GM23338 (cell line): ENCODE results near the gene LIN7A.

Experiments used
- CREB1 ChIP-seq: fragments of 250-450 bp; sonication (Bioruptor Pico); IDR thresholded peaks from 2 replicates; pipeline ENCODE4 v1.5.0; 2020; ENCODE audit warnings: low read depth, mild to moderate bottlenecking, moderate library complexity
- ETS1 ChIP-seq: IDR thresholded peaks from 2 replicates; pipeline ENCODE4 v1.6.1; 2016; ENCODE audit warnings: antibody characterized with exemption
- EZH2 ChIP-seq: fragments of 200-600 bp; sonication (generic); IDR thresholded peaks from one replicate; pipeline ENCODE4 v1.8.0; 2017; ENCODE audit warnings: antibody characterized with exemption, mild to moderate bottlenecking, low read depth; ENCODE audit not compliant: unreplicated experiment
- EZH2phosphoT487 ChIP-seq: fragments of 200-600 bp; sonication (generic); IDR thresholded peaks from one replicate; pipeline ENCODE4 v1.8.1; 2018; ENCODE audit warnings: antibody characterized with exemption; ENCODE audit not compliant: unreplicated experiment
- JUNB ChIP-seq: IDR thresholded peaks from one replicate; pipeline ENCODE4 v1.6.1; 2016; ENCODE audit warnings: antibody characterized with exemption; ENCODE audit not compliant: unreplicated experiment
- NANOG ChIP-seq: IDR thresholded peaks from 2 replicates; pipeline ENCODE4 v1.6.1; 2016; ENCODE audit warnings: antibody characterized with exemption, borderline replicate concordance
- POLR2AphosphoS5 ChIP-seq: IDR thresholded peaks from 2 replicates; pipeline ENCODE4 v1.6.1; 2016; ENCODE audit warnings: antibody characterized with exemption, low read depth
- REST ChIP-seq: IDR thresholded peaks from one replicate; pipeline ENCODE4 v1.6.1; 2018; ENCODE audit warnings: antibody characterized with exemption; ENCODE audit not compliant: unreplicated experiment
- STAT1 ChIP-seq: IDR thresholded peaks from one replicate; pipeline ENCODE4 v1.6.1; 2016; ENCODE audit warnings: antibody characterized with exemption; ENCODE audit not compliant: unreplicated experiment
- TF ChIP-seq, protein P1 (sequence below), 2 experiments: fragments of 200-600 bp in 1 of 2; sonication (generic) in 1 of 2; conservative IDR thresholded peaks; 2 replicates each; pipeline versions ENCODE4 v1.5.1 to v1.6.1; 2016 to 2017; ENCODE audit warnings: antibody characterized with exemption in 2 of 2, low read depth in 2 of 2, mild to moderate bottlenecking in 2 of 2, moderate library complexity in 1 of 2

- TF ChIP-seq EZH2 (no peak), CREB1 (CRISPR knock-in tag) (no peak), POLR2AphosphoS5 (no peak), REST (no peak), EZH2phosphoT487 (no peak), ETS1 (no peak), STAT1 (no peak), JUNB (no peak), NANOG (no peak)
- TF ChIP-seq, protein P1, sequence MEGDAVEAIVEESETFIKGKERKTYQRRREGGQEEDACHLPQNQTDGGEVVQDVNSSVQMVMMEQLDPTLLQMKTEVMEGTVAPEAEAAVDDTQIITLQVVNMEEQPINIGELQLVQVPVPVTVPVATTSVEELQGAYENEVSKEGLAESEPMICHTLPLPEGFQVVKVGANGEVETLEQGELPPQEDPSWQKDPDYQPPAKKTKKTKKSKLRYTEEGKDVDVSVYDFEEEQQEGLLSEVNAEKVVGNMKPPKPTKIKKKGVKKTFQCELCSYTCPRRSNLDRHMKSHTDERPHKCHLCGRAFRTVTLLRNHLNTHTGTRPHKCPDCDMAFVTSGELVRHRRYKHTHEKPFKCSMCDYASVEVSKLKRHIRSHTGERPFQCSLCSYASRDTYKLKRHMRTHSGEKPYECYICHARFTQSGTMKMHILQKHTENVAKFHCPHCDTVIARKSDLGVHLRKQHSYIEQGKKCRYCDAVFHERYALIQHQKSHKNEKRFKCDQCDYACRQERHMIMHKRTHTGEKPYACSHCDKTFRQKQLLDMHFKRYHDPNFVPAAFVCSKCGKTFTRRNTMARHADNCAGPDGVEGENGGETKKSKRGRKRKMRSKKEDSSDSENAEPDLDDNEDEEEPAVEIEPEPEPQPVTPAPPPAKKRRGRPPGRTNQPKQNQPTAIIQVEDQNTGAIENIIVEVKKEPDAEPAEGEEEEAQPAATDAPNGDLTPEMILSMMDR (conservative IDR thresholded peaks at IDR 0.05; ENCODE audit: low read depth in 2 of 2), result no peak
Observed at GRCh38 chr12:80766897-80767296, 170.8 kb downstream of the LIN7A start.
